SU-DHL-6 (cell line): ENCODE data around the gene DCLK1.

Experiments
- EZH2phosphoT487 ChIP-seq: fragments of 200-600 bp; sonication (generic), shearing (Covaris generic); conservative IDR thresholded peaks from 2 replicates; pipeline ENCODE4 v1.6.1; 2018; ENCODE audit warnings: mild to moderate bottlenecking, antibody characterized with exemption, low read length, moderate library complexity, mixed read lengths
- TF ChIP-seq, protein P1 (sequence below): fragments of 200-600 bp; sonication (generic); IDR thresholded peaks from one replicate; pipeline ENCODE4 v1.5.1; 2017; ENCODE audit warnings: antibody characterized with exemption, mild to moderate bottlenecking, low read length, moderate library complexity; ENCODE audit not compliant: insufficient read depth, poor library complexity, severe bottlenecking

DNA sequence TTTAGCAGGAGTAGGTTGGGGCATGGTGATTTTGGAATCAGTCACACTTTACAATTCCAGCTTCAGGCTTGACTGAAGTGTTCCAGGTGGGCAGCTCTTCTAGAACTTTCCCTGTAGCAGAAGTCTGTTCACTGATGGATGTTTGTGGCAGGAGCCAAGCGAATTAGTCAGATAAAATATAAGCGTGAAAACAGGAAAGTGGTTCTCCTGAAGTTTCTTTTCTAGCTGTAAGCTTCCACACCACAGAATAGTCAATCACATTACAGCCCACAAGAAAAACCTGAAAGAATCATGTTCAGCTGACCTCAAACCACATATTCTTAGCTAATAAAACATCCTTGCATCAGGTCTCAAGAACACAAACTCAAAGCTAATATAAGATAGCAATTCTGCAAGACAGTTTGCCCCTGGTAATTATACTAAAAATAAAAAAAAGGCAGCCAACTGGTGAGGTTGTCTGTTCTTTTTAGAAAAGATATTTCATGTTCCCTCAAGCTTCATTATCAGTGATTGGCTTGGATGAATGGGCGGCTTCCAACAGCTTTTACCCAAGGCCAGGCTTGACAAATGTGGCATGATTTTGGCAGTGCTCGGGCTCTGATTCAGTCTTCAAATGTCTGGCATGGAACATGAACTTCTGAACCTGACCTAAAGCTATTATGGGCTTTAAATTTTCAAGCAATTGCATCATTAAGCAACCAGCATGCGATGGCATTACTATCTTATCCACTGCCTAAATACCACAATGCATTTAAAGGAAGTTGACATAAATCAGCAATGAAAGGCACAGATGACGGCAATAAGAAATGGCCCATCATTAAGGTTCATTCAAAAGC, 136.8 kb downstream of the DCLK1 start:
- TF ChIP-seq, protein P1, sequence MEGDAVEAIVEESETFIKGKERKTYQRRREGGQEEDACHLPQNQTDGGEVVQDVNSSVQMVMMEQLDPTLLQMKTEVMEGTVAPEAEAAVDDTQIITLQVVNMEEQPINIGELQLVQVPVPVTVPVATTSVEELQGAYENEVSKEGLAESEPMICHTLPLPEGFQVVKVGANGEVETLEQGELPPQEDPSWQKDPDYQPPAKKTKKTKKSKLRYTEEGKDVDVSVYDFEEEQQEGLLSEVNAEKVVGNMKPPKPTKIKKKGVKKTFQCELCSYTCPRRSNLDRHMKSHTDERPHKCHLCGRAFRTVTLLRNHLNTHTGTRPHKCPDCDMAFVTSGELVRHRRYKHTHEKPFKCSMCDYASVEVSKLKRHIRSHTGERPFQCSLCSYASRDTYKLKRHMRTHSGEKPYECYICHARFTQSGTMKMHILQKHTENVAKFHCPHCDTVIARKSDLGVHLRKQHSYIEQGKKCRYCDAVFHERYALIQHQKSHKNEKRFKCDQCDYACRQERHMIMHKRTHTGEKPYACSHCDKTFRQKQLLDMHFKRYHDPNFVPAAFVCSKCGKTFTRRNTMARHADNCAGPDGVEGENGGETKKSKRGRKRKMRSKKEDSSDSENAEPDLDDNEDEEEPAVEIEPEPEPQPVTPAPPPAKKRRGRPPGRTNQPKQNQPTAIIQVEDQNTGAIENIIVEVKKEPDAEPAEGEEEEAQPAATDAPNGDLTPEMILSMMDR: no peak
- no peak for TF ChIP-seq EZH2phosphoT487
